HCT116 (cell line): ENCODE measurements around the gene ZMYND11. TPM values are rescaled to one million over a fixed set of nuclear protein-coding genes. Genes with fewer than 3 reads are reported as not detected.

Source experiments
- ATAC-seq: fragments of 200-7000 bp; cut with Tn5 transposase; 2 replicates; pipeline ENCODE4 v1.9.1; 2020; ENCODE audit warnings: mild to moderate bottlenecking, moderate library complexity
- BruUV-seq: library from RNA; stranded (reverse); fragments of 400-500 nt; replicated peaks from 2 replicates; lab custom pipeline; 2021; lab: Mats Ljungman, UMichigan
- CTCF ChIA-PET: fragments of 300-600 bp; sonication (Branson Sonifier 250); formaldehyde crosslinking; loops from one replicate; lab custom pipeline; 2021; ENCODE audit warnings: antibody characterized with exemption; lab: Charles Lee
- POLR2A ChIA-PET: fragments of 300-600, 350-600 bp; sonication (Branson Sonifier 250); formaldehyde crosslinking; loops from one replicate; lab custom pipeline; 2021; ENCODE audit warnings: antibody characterized with exemption; lab: Charles Lee
- RAD21 ChIA-PET, 2 experiments: fragments of 300-600 bp; sonication (Branson Sonifier 250); formaldehyde crosslinking; loops; one replicate each; lab custom pipeline; 2023; ENCODE audit warnings: low total read pairs in 2 of 2; ENCODE audit not compliant: uncharacterized antibody in 2 of 2, unreplicated experiment in 2 of 2, low non-redundant PET in 1 of 2; lab: Charles Lee
- DNase-seq: peaks from one replicate; pipeline ENCODE4 v3.0.0-alpha.2; 2010; ENCODE audit warnings: low read depth, low spot score
- H2AFZ ChIP-seq: fragments of 200-600 bp; shearing (Covaris generic), sonication (generic); 2 replicates; pipeline ENCODE4 v1.6.1; 2017; ENCODE audit warnings: low read depth, mixed run types, mixed read lengths, antibody characterized with exemption, low read length; ENCODE audit not compliant: poor library complexity, severe bottlenecking
- H3K27ac ChIP-seq: 2 replicates; pipeline ENCODE4 v1.5.1; 2012; ENCODE audit warnings: low read depth, low read length
- H3K27me3 ChIP-seq: fragments of 200-600 bp; sonication (generic); 2 replicates; pipeline ENCODE4 v1.6.1; 2016; ENCODE audit warnings: mixed run types, low read length, mixed read lengths; ENCODE audit not compliant: insufficient read depth
- H3K36me3 ChIP-seq, 2 experiments: fragments of 200-500 bp in 1 of 2; fragments of 200-600 bp in 1 of 2; sonication (Bioruptor generic) in 1 of 2; sonication (generic) in 1 of 2; 2 replicates each; pipeline versions ENCODE4 v1.5.1 to v1.6.1; 2014 to 2016; ENCODE audit warnings: low read length in 2 of 2, inconsistent platforms in 1 of 2, mixed read lengths in 1 of 2, mixed run types in 1 of 2; ENCODE audit not compliant: insufficient read depth in 2 of 2, control insufficient read depth in 1 of 2
- H3K4me1 ChIP-seq, 2 experiments: fragments of 200-600 bp in 1 of 2; sonication (generic) in 1 of 2; 2 replicates each; pipeline versions ENCODE4 v1.5.1 to v1.6.1; 2012 to 2017; ENCODE audit warnings: low read length in 2 of 2, inconsistent platforms in 1 of 2, mild to moderate bottlenecking in 1 of 2, mixed read lengths in 1 of 2, mixed run types in 1 of 2, moderate library complexity in 1 of 2; ENCODE audit not compliant: insufficient read depth in 2 of 2, control insufficient read depth in 1 of 2
- H3K4me2 ChIP-seq: fragments of 200-600 bp; sonication (generic); 2 replicates; pipeline ENCODE4 v1.6.1; 2017; ENCODE audit warnings: mixed run types, low read length, mixed read lengths
- H3K4me3 ChIP-seq, 2 experiments: fragments of 200-600 bp in 1 of 2; sonication (generic) in 1 of 2; replicated peaks in 1 of 2; 2 replicates each; pipeline ENCODE4 v1.5.1; 2011 to 2016; ENCODE audit warnings: low read length in 2 of 2, control low read depth in 1 of 2, low read depth in 1 of 2, mild to moderate bottlenecking in 1 of 2, mixed read lengths in 1 of 2, mixed run types in 1 of 2
- H3K79me2 ChIP-seq: fragments of 200-600 bp; sonication (generic); 2 replicates; pipeline ENCODE4 v1.6.1; 2017; ENCODE audit warnings: mild to moderate bottlenecking, mixed run types, low read length, moderate library complexity, mixed read lengths; ENCODE audit not compliant: insufficient read depth
- H3K9ac ChIP-seq: fragments of 200-600 bp; sonication (generic); 2 replicates; pipeline ENCODE4 v1.6.1; 2016; ENCODE audit warnings: low read length, mixed read lengths
- H3K9me2 ChIP-seq: fragments of 200-600 bp; sonication (generic), shearing (Covaris generic); 2 replicates; pipeline ENCODE4 v1.6.1; 2017; ENCODE audit warnings: mixed run types, mild to moderate bottlenecking, moderate library complexity; ENCODE audit not compliant: insufficient read depth
- H3K9me3 ChIP-seq, 2 experiments: fragments of 200-500 bp in 1 of 2; fragments of 200-600 bp in 1 of 2; sonication (Bioruptor generic) in 1 of 2; sonication (generic) in 1 of 2; 2 replicates each; pipeline ENCODE4 v1.6.1; 2014 to 2017; ENCODE audit warnings: low read length in 2 of 2, mixed read lengths in 2 of 2, inconsistent platforms in 1 of 2, low read depth in 1 of 2, mild to moderate bottlenecking in 1 of 2, mixed run types in 1 of 2, moderate library complexity in 1 of 2; ENCODE audit not compliant: control insufficient read depth in 1 of 2, insufficient read depth in 1 of 2
- H4K20me1 ChIP-seq: fragments of 200-600 bp; sonication (generic), shearing (Covaris generic); 2 replicates; pipeline ENCODE4 v1.6.1; 2017; ENCODE audit warnings: mixed run types, mild to moderate bottlenecking, moderate library complexity; ENCODE audit not compliant: insufficient read depth
- CEBPB ChIP-seq: IDR thresholded peaks from 2 replicates; pipeline ENCODE4 v1.6.1; 2012; ENCODE audit warnings: low read depth
- EZH2 ChIP-seq: fragments of 200-600 bp; sonication (generic); IDR thresholded peaks from 2 replicates; pipeline ENCODE4 v1.6.1; 2017; ENCODE audit warnings: antibody characterized with exemption, mixed run types
- FOSL1 ChIP-seq: IDR thresholded peaks from 2 replicates; pipeline ENCODE4 v1.6.1; 2012; ENCODE audit warnings: low read depth
- JUND ChIP-seq: IDR thresholded peaks from 2 replicates; pipeline ENCODE4 v1.6.1; 2012
- POLR2A ChIP-seq: IDR thresholded peaks from 2 replicates; pipeline ENCODE4 v1.7.0; 2011; ENCODE audit warnings: borderline replicate concordance; ENCODE audit not compliant: insufficient read depth, insufficient read length; ENCODE audit errors: extremely low read depth
- POLR2AphosphoS5 ChIP-seq: IDR thresholded peaks from 2 replicates; pipeline ENCODE4 v1.6.1; 2011; ENCODE audit warnings: mild to moderate bottlenecking, low read depth, low read length, moderate library complexity
- SIN3A ChIP-seq: IDR thresholded peaks from 2 replicates; pipeline ENCODE4 v1.6.1; 2012; ENCODE audit warnings: low read depth
- SP1 ChIP-seq: IDR thresholded peaks from 2 replicates; pipeline ENCODE4 v1.6.1; 2012; ENCODE audit warnings: low read depth
- SRF ChIP-seq: IDR thresholded peaks from 2 replicates; pipeline ENCODE4 v1.6.1; 2012; ENCODE audit warnings: low read depth
- TCF7L2 ChIP-seq: IDR thresholded peaks from 2 replicates; pipeline ENCODE4 v1.7.0; 2011; ENCODE audit warnings: borderline replicate concordance, inconsistent platforms; ENCODE audit not compliant: insufficient read depth, insufficient read length; ENCODE audit errors: extremely low read depth
- YY1 ChIP-seq: IDR thresholded peaks from 2 replicates; pipeline ENCODE4 v1.6.1; 2011; ENCODE audit warnings: low read length, low read depth, moderate library complexity, mild to moderate bottlenecking; ENCODE audit not compliant: insufficient replicate concordance; ENCODE audit errors: extremely low read depth
- ZNF274 ChIP-seq: fragments of 200-500 bp; sonication (Bioruptor generic); IDR thresholded peaks from 2 replicates; pipeline ENCODE4 v1.6.1; 2014; ENCODE audit warnings: mild to moderate bottlenecking, low read depth, low read length, inconsistent platforms
- intact Hi-C: fragments of 100-400 bp; cut with micrococcal nuclease; formaldehyde crosslinking; loops from 2 replicates; pipeline ENCODE4 v1.10.0; 2022
- total RNA-seq: library from RNA; stranded (reverse); gene quantifications from one replicate; pipeline ENCODE4 v1.2.1, GENCODE V29; 2021; ENCODE audit not compliant: unreplicated experiment
- TF ChIP-seq, protein P1 (sequence below): IDR thresholded peaks from 2 replicates; pipeline ENCODE4 v1.6.1; 2012; ENCODE audit warnings: low read depth
- TF ChIP-seq, protein P2 (sequence below), 3 experiments: fragments of 200-600 bp in 1 of 3; sonication (generic) in 1 of 3; IDR thresholded peaks in 2 of 3; conservative IDR thresholded peaks in 1 of 3; 2 replicates each; pipeline ENCODE4 v1.5.1; 2012 to 2017; ENCODE audit warnings: low read depth in 2 of 3, low read length in 2 of 3, antibody characterized with exemption in 1 of 3, borderline replicate concordance in 1 of 3, control low read depth in 1 of 3, mild to moderate bottlenecking in 1 of 3, mixed read lengths in 1 of 3, mixed run types in 1 of 3, moderate library complexity in 1 of 3; ENCODE audit not compliant: insufficient read depth in 1 of 3
- TF ChIP-seq, protein P3 (sequence below): IDR thresholded peaks from 2 replicates; pipeline ENCODE4 v1.6.1; 2012

ZMYND11 gene
- total RNA-seq, 1 experiment from 2014 or later: 28.3 TPM

DNA sequence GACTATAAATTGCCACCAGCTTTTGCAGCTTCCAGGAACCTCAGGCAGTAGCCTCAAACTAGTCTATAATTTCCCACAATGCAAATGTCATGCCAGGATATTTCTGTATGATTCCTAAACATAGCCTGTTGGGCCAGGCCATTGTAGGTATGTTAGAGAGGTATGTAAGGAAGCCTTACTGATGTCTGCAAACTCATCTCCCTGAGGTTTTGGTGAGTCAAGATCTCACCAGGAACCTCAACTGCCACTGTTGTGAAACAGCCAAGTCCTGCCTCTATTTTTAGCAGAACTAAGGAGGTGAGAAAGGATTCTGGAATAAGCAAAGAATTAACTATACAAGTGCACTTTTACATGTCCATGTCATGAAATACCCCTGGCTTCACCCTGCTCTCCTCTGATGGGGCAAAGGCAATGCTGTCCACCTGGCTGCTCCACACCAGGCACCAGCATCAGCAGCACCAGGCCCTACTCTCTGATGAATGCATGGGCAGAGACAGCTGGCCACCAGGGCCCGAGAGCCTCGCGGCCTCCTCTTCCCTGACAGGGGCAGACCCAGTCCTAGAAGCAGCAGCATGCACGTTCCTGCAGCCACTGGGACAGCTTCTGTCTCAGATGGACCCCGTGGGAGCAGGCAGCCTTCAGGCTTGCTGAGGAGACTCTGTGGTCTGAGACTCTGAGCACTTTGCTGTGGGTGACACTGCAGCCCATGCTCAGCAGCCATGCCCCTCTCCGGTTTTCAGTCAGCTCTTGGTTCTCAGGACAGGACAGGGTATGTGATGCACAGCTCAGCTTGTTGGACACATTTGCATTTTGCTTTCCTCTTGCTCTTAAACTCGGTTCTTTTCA, 147.3 kb downstream of the ZMYND11 start:
- no peaks in the 10 kb centered on the region for H3K9me2 ChIP-seq
- H3K4me1 ChIP-seq: peaks cover 0 to 3% of the 10 kb centered on the region in 2 experiments; a peak in 2 of 4 replicates
- H3K27me3 ChIP-seq: no peaks in the 10 kb centered on the region
- ATAC-seq: no peak
- H2AFZ ChIP-seq: no peak overlapping the region
- H3K4me2 ChIP-seq: no peak overlapping the region
- DNase-seq: no peak
- H3K9me3 ChIP-seq: no peaks in the 10 kb centered on the region
- H3K4me3 ChIP-seq: no peak overlapping the region
- intact Hi-C loops: no loop called here
- no peak overlapping the region for H3K27ac ChIP-seq
- TF ChIP-seq CEBPB (no peak), YY1 (no peak)
- TF ChIP-seq, protein P1, sequence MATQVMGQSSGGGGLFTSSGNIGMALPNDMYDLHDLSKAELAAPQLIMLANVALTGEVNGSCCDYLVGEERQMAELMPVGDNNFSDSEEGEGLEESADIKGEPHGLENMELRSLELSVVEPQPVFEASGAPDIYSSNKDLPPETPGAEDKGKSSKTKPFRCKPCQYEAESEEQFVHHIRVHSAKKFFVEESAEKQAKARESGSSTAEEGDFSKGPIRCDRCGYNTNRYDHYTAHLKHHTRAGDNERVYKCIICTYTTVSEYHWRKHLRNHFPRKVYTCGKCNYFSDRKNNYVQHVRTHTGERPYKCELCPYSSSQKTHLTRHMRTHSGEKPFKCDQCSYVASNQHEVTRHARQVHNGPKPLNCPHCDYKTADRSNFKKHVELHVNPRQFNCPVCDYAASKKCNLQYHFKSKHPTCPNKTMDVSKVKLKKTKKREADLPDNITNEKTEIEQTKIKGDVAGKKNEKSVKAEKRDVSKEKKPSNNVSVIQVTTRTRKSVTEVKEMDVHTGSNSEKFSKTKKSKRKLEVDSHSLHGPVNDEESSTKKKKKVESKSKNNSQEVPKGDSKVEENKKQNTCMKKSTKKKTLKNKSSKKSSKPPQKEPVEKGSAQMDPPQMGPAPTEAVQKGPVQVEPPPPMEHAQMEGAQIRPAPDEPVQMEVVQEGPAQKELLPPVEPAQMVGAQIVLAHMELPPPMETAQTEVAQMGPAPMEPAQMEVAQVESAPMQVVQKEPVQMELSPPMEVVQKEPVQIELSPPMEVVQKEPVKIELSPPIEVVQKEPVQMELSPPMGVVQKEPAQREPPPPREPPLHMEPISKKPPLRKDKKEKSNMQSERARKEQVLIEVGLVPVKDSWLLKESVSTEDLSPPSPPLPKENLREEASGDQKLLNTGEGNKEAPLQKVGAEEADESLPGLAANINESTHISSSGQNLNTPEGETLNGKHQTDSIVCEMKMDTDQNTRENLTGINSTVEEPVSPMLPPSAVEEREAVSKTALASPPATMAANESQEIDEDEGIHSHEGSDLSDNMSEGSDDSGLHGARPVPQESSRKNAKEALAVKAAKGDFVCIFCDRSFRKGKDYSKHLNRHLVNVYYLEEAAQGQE: no peak
- TF ChIP-seq, all 23 proteins: peak for 0
- CTCF ChIA-PET: no interaction called here
- H3K79me2 ChIP-seq: no peaks in the 10 kb centered on the region
- no peaks in the 10 kb centered on the region for H4K20me1 ChIP-seq
- POLR2A ChIA-PET: no interaction called here
- H3K36me3 ChIP-seq: peaks cover 0 to 3% of the 10 kb centered on the region in 2 experiments; a peak in 1 of 4 replicates
- H3K9ac ChIP-seq: no peak overlapping the region
- RAD21 ChIA-PET: no interaction called here
- BruUV-seq: no TSS peak

DNA sequence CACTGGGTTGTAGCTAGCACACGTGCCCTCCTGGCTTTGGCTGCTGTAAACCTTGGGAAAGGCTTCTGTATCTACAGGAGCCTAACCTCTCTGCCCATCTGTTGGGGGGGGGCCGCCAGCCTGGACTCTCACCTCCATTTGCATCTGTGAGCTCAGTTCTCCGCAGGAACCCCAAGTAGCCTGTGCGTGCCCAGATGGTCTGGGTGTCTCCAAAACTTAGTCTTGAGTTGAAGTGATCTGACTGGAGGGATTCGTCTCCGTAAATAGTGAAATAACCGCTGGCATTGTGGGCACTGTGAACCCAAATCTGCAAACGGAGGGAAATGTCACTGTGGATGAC, 147.9 kb downstream of the ZMYND11 start:
- ChIA-PET RAD21 (no interaction called here), POLR2A (no interaction called here), CTCF (no interaction called here)
- no peaks in the 10 kb centered on the region for H3K9me3 ChIP-seq
- ATAC-seq (no peak), DNase-seq (no peak)
- no peak overlapping the region for H2AFZ ChIP-seq
- BruUV-seq: no TSS peak
- H3K4me2 ChIP-seq: no peak overlapping the region
- no peaks in the 10 kb centered on the region for H3K9me2 ChIP-seq
- no peak overlapping the region for H3K27ac ChIP-seq
- H3K79me2 ChIP-seq: no peaks in the 10 kb centered on the region
- H3K4me1 ChIP-seq: peaks cover 0 to 9% of the 10 kb centered on the region in 2 experiments; a peak in 2 of 4 replicates
- intact Hi-C loops: no loop called here
- H3K4me3 ChIP-seq: no peak overlapping the region
- peaks cover 0 to 3% of the 10 kb centered on the region in 2 experiments; a peak in 1 of 4 replicates for H3K36me3 ChIP-seq
- no peaks in the 10 kb centered on the region for H3K27me3 ChIP-seq
- no peak overlapping the region for H3K9ac ChIP-seq
- no peaks in the 10 kb centered on the region for H4K20me1 ChIP-seq
- TF ChIP-seq, protein P2, sequence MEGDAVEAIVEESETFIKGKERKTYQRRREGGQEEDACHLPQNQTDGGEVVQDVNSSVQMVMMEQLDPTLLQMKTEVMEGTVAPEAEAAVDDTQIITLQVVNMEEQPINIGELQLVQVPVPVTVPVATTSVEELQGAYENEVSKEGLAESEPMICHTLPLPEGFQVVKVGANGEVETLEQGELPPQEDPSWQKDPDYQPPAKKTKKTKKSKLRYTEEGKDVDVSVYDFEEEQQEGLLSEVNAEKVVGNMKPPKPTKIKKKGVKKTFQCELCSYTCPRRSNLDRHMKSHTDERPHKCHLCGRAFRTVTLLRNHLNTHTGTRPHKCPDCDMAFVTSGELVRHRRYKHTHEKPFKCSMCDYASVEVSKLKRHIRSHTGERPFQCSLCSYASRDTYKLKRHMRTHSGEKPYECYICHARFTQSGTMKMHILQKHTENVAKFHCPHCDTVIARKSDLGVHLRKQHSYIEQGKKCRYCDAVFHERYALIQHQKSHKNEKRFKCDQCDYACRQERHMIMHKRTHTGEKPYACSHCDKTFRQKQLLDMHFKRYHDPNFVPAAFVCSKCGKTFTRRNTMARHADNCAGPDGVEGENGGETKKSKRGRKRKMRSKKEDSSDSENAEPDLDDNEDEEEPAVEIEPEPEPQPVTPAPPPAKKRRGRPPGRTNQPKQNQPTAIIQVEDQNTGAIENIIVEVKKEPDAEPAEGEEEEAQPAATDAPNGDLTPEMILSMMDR (IDR thresholded peaks at IDR 0.05 in 2 of 3, conservative IDR thresholded peaks at IDR 0.05 in 1 of 3; ENCODE audit: borderline replicate concordance in 1 of 3, insufficient read depth in 1 of 3, low read depth in 2 of 3, low read length in 2 of 3): no peak
- no peak for TF ChIP-seq TCF7L2
- no peak for TF ChIP-seq FOSL1
- no peak for TF ChIP-seq POLR2A
- TF ChIP-seq ZNF274: no peak
- no peak for TF ChIP-seq SIN3A
- TF ChIP-seq EZH2: no peak
- no peak for TF ChIP-seq POLR2AphosphoS5
- TF ChIP-seq, protein P3, sequence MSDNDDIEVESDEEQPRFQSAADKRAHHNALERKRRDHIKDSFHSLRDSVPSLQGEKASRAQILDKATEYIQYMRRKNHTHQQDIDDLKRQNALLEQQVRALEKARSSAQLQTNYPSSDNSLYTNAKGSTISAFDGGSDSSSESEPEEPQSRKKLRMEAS: no peak
- no peak for TF ChIP-seq JUND
- TF ChIP-seq SRF: no peak
- no peak for TF ChIP-seq SP1
